IMR-90 (cell line): ENCODE measurements around the gene RIMS1. TPM values are rescaled to one million over a fixed set of nuclear protein-coding genes. Genes with fewer than 3 reads are reported as not detected.

Source experiments
- ATAC-seq: fragments of 200-7000 bp; cut with Tn5 transposase; 2 replicates; pipeline ENCODE4 v1.9.1; 2020; ENCODE audit warnings: low read depth, mild to moderate bottlenecking, moderate library complexity
- BruUV-seq: library from RNA; stranded (reverse); fragments of 400-500 nt; replicated peaks from 2 replicates; lab custom pipeline; 2021; lab: Mats Ljungman, UMichigan
- CTCF ChIA-PET: fragments of 300-600 bp; formaldehyde crosslinking; extraction: SDS; loops from one replicate; lab custom pipeline; 2021; ENCODE audit warnings: antibody characterized with exemption; lab: Yijun Ruan, JAX
- POLR2A ChIA-PET: fragments of 300-600 bp; sonication (Branson Sonifier 250); formaldehyde crosslinking; loops from one replicate; lab custom pipeline; 2022; ENCODE audit warnings: antibody characterized with exemption; ENCODE audit not compliant: unreplicated experiment; lab: Charles Lee
- DNase-seq: peaks from one replicate; pipeline ENCODE4 v3.0.0; 2013
- H2AFZ ChIP-seq: replicated peaks from 2 replicates; pipeline ENCODE3; 2013; ENCODE audit warnings: low read length, mild to moderate bottlenecking; ENCODE audit not compliant: poor library complexity
- H2AK5ac ChIP-seq: 2 replicates; pipeline ENCODE4 v1.6.1; 2013; ENCODE audit warnings: low read depth, low read length, inconsistent platforms
- H2AK9ac ChIP-seq: replicated peaks from 2 replicates; pipeline ENCODE3; 2013; ENCODE audit warnings: mild to moderate bottlenecking, low read depth, low read length, moderate library complexity; ENCODE audit not compliant: poor library complexity
- H2BK120ac ChIP-seq: 2 replicates; pipeline ENCODE4 v1.6.1; 2013; ENCODE audit warnings: low read depth, low read length, inconsistent platforms
- H2BK15ac ChIP-seq: 3 replicates; pipeline ENCODE4 v1.6.1; 2013; ENCODE audit warnings: low read depth, low read length, inconsistent platforms
- H2BK20ac ChIP-seq: 2 replicates; pipeline ENCODE4 v1.6.1; 2013; ENCODE audit warnings: low read depth, mild to moderate bottlenecking, inconsistent platforms, low read length, moderate library complexity
- H2BK5ac ChIP-seq: 2 replicates; pipeline ENCODE4 v1.6.1; 2013; ENCODE audit warnings: mild to moderate bottlenecking, low read depth, low read length, inconsistent platforms; ENCODE audit not compliant: poor library complexity, severe bottlenecking
- H3K14ac ChIP-seq: replicated peaks from 2 replicates; pipeline ENCODE4 v1.6.1; 2013; ENCODE audit warnings: low read depth, low read length, inconsistent platforms
- H3K18ac ChIP-seq: 2 replicates; pipeline ENCODE4 v1.6.1; 2013; ENCODE audit warnings: low read depth, low read length, control low read depth
- H3K23ac ChIP-seq: 2 replicates; pipeline ENCODE4 v1.6.1; 2013; ENCODE audit warnings: low read depth, low read length, inconsistent platforms
- H3K27ac ChIP-seq: 2 replicates; pipeline ENCODE4 v1.5.1; 2013; ENCODE audit warnings: mild to moderate bottlenecking, control low read depth, low read length; ENCODE audit not compliant: insufficient read depth
- H3K27me3 ChIP-seq: 2 replicates; pipeline ENCODE4 v1.6.1; 2013; ENCODE audit warnings: low read length; ENCODE audit not compliant: control insufficient read depth, insufficient read depth
- H3K36me3 ChIP-seq: 2 replicates; pipeline ENCODE4 v1.6.1; 2013; ENCODE audit warnings: low read length, mixed read lengths; ENCODE audit not compliant: control insufficient read depth, insufficient read depth
- H3K4ac ChIP-seq: 2 replicates; pipeline ENCODE4 v1.6.1; 2013; ENCODE audit warnings: low read depth, low read length, inconsistent platforms
- H3K4me1 ChIP-seq: 2 replicates; pipeline ENCODE4 v1.6.1; 2013; ENCODE audit warnings: low read length, mixed read lengths; ENCODE audit not compliant: control insufficient read depth, insufficient read depth
- H3K4me2 ChIP-seq: 2 replicates; pipeline ENCODE4 v1.6.1; 2013; ENCODE audit warnings: low read depth, mild to moderate bottlenecking, control low read depth, low read length, moderate library complexity
- H3K4me3 ChIP-seq: 2 replicates; pipeline ENCODE4 v1.5.1; 2013; ENCODE audit warnings: low read depth, mild to moderate bottlenecking, control low read depth, low read length, moderate library complexity; ENCODE audit not compliant: insufficient read depth
- H3K56ac ChIP-seq: 2 replicates; pipeline ENCODE4 v1.6.1; 2013; ENCODE audit warnings: low read length, inconsistent platforms; ENCODE audit not compliant: insufficient read depth; ENCODE audit errors: extremely low read depth
- H3K79me1 ChIP-seq, 2 experiments: 2 replicates each; pipeline ENCODE4 v1.6.1; 2013; ENCODE audit warnings: low read length in 2 of 2, inconsistent platforms in 1 of 2, low read depth in 1 of 2
- H3K9ac ChIP-seq: 2 replicates; pipeline ENCODE4 v1.6.1; 2013; ENCODE audit warnings: low read depth, low read length, control low read depth
- H3K9me1 ChIP-seq: 2 replicates; pipeline ENCODE4 v1.6.1; 2013; ENCODE audit warnings: low read length, inconsistent platforms; ENCODE audit not compliant: insufficient read depth
- H3K9me3 ChIP-seq: 2 replicates; pipeline ENCODE4 v1.6.1; 2013; ENCODE audit warnings: low read length; ENCODE audit not compliant: control insufficient read depth, insufficient read depth
- H4K20me1 ChIP-seq: 2 replicates; pipeline ENCODE4 v1.6.1; 2013; ENCODE audit warnings: low read length, inconsistent platforms; ENCODE audit not compliant: insufficient read depth
- H4K5ac ChIP-seq: 2 replicates; pipeline ENCODE4 v1.6.1; 2013; ENCODE audit warnings: mild to moderate bottlenecking, low read depth, low read length, control low read depth
- H4K8ac ChIP-seq, 2 experiments: 2 replicates each; pipeline ENCODE4 v1.6.1; 2013; ENCODE audit warnings: low read depth in 2 of 2, low read length in 2 of 2, control low read depth in 1 of 2, inconsistent platforms in 1 of 2
- H4K91ac ChIP-seq: 2 replicates; pipeline ENCODE4 v1.6.1; 2013; ENCODE audit warnings: low read depth, low read length, inconsistent platforms; ENCODE audit not compliant: insufficient read depth
- MAZ ChIP-seq: IDR thresholded peaks from 2 replicates; pipeline ENCODE4 v1.6.1; 2012; ENCODE audit warnings: low read depth, mild to moderate bottlenecking, low read length, improper control_type of control experiment, moderate library complexity, borderline replicate concordance
- MXI1 ChIP-seq: IDR thresholded peaks from 2 replicates; pipeline ENCODE4 v1.6.1; 2012; ENCODE audit warnings: low read depth, mild to moderate bottlenecking, low read length, moderate library complexity, borderline replicate concordance
- RAD21 ChIP-seq: IDR thresholded peaks from 2 replicates; pipeline ENCODE4 v1.6.1; 2012; ENCODE audit warnings: low read length, improper control_type of control experiment
- WGBS, 2 experiments: methylation state at CpG; one replicate each; pipeline versions ENCODE4 v1.1.5 to v1.1.7; 2013; ENCODE audit warnings: missing lambda C conversion rate in 2 of 2; ENCODE audit not compliant: insufficient read length in 1 of 2; ENCODE audit errors: extremely low coverage in 2 of 2; 5-methylcytosine and 5-hydroxymethylcytosine counted together
- dilution Hi-C: fragments of 300-500 bp; cut with HindIII; formaldehyde crosslinking; loops from one replicate; pipeline ENCODE4 v1.14.3; 2018; ENCODE audit warnings: low sequenced_read_pairs; ENCODE audit not compliant: unreplicated experiment
- in situ Hi-C: fragments of 300-500 bp; cut with MboI; formaldehyde crosslinking; loops from 3 replicates; pipeline ENCODE4 v1.14.3; 2019; ENCODE audit warnings: low sequenced_read_pairs, inconsistent platforms, mixed read lengths
- intact Hi-C: fragments of 100-400 bp; cut with micrococcal nuclease; formaldehyde crosslinking; loops from 2 replicates; pipeline ENCODE4 v1.10.0; 2022
- polyA plus RNA-seq, 3 experiments: library from polyadenylated mRNA; depleted of rRNA; stranded (reverse); fragments of >200 nt; gene quantifications; 2 replicates each; pipeline ENCODE4 v1.2.3, GENCODE V29; 2012; ENCODE audit warnings: low replicate concordance in 1 of 3
- total RNA-seq: library from RNA; depleted of rRNA; stranded (reverse); fragments of >200 nt; gene quantifications from 2 replicates; pipeline ENCODE4 v1.2.3, GENCODE V29; 2012

RIMS1 gene
- total and polyA plus RNA-seq, 2 of the 4 experiments (the other 2 are of a cell fraction) = 0.44 to 3.8 TPM

DNA sequence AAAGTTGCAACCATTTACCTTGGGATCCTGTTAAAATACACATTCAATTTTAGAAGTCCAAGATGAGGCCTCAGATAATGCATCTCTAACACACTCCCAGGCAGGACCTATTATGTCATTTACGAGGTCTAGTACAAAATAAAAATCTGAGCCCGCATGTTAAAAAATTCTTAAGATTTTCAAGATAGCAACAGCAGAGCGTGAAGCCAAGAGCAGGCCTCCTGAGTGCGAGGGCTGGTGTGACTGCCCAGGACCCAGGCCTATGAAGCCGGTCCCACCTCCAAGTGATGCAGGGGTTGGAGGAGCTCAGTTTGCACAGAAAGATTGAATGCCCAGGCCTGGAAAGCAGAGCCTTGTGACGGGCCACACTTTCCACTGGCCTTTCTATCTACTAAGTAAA is 524.4 kb downstream of the RIMS1 start:
- H4K8ac ChIP-seq = no peak overlapping the region
- H3K27me3 ChIP-seq = no peaks in the 10 kb centered on the region
- TF ChIP-seq RAD21 (no peak), MAZ (no peak), MXI1 (no peak)
- no TSS peak for BruUV-seq
- peaks cover 2% of the 10 kb centered on the region; the same call in 1 of the 2 replicates for H3K4me1 ChIP-seq
- no peak overlapping the region for H2AK9ac ChIP-seq
- dilution Hi-C loops = no loop called here
- H3K79me1 ChIP-seq = no peaks in the 10 kb centered on the region
- H3K36me3 ChIP-seq = no peaks in the 10 kb centered on the region
- 94% methylated on average over 2 of the region's 6 CpGs; no CpG with 5 or more reads in 1 of the 2 experiments for WGBS, 2 experiments
- H2BK20ac ChIP-seq = no peak overlapping the region
- DNase-seq (no peak), ATAC-seq (no peak)
- intact Hi-C loops = loop anchor here (5.0 kb wide), 2 partner anchors 172 to 917 kb away; no protein-coding TSS in a partner anchor
- no peak overlapping the region for H3K23ac ChIP-seq
- no peak overlapping the region for H2BK5ac ChIP-seq
- ChIA-PET CTCF (interaction anchor here (0.5 to 6.2 kb wide), 6 partner anchors 9 to 720 kb away, joined by 3 to 47 read pairs (median 4); no protein-coding TSS in a partner anchor), POLR2A (no interaction called here)
- H3K14ac ChIP-seq = no peak overlapping the region
- in situ Hi-C loops = loop anchor here (5.0 to 25.0 kb wide), 4 partner anchors 172 to 927 kb away; no protein-coding TSS in a partner anchor
- H3K27ac ChIP-seq = no peak overlapping the region
- H3K4ac ChIP-seq = no peak overlapping the region
- no peak overlapping the region for H2AFZ ChIP-seq
- H3K18ac ChIP-seq = no peak overlapping the region
- no peak overlapping the region for H4K91ac ChIP-seq
- no peak overlapping the region for H2AK5ac ChIP-seq
- H2BK120ac ChIP-seq = no peak overlapping the region
- H3K56ac ChIP-seq = no peak overlapping the region
- H3K4me3 ChIP-seq = no peak overlapping the region
- H2BK15ac ChIP-seq = no peak overlapping the region
- H3K9ac ChIP-seq = no peak overlapping the region
- H3K9me1 ChIP-seq = peaks cover 3% of the 10 kb centered on the region
- H4K5ac ChIP-seq = no peak overlapping the region
- H3K4me2 ChIP-seq = no peak overlapping the region
- no peaks in the 10 kb centered on the region for H3K9me3 ChIP-seq
- no peaks in the 10 kb centered on the region for H4K20me1 ChIP-seq
